ENCODE data around the gene USP12.
"Not testable (repeated sequence)": the region's sequence is repeated elsewhere in the genome, so short reads cannot be mapped to it uniquely, and the experiment has no call there.

Gene USP12

DNA sequence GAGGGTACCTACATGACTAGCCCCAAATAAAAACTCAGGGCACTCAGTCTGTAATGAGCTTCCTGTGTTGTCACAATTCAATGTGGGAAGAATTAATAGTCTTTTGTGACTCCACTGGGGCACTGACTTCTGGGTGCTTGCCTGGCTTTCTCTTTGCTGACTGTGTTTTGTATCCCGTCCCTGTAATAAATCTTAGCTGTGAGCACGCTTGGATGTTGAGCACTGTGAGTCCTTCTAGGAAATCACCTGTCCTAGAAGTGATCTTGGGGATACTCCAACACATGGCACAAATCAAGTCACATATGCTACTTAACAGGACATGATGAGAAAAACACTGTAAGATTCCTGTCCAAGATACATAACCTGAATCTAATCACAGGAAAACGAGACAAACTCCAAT lies 83.0 kb downstream of the USP12 start:
- no peak for FAIRE-seq

GRCh38 chr13:27086599-27087265 lies 84.9 kb downstream of the USP12 start:
- DNase-seq (ENCODE audit: extremely low spot score, insufficient read length, low read depth) (no peak), FAIRE-seq (no peak)

More for the DNA sequence above, 83.0 kb downstream of the USP12 start:
- no peak for DNase-seq (ENCODE audit: extremely low spot score, insufficient read length, low read depth)

DNA sequence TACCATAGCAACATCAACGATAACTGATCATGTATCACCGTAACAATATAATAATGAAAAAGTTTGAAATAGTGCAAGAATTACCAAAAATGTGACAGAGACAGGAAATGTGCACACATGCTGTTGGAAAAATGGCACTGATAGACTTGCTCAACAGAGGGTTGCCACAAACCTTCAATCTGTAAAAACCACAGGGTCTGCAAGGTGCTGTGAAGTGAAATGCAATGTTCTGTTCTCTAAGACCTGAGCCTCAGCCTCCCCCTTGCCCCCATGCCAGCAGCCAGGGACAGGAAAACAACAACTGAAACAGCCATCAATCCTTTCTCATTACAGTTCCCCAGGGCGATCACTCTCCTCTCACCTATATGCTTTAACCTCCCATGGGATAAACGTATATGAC lies 88.4 kb downstream of the USP12 start:
- no peak for DNase-seq (ENCODE audit: extremely low spot score, insufficient read length, low read depth)
- no peak for FAIRE-seq

DNA sequence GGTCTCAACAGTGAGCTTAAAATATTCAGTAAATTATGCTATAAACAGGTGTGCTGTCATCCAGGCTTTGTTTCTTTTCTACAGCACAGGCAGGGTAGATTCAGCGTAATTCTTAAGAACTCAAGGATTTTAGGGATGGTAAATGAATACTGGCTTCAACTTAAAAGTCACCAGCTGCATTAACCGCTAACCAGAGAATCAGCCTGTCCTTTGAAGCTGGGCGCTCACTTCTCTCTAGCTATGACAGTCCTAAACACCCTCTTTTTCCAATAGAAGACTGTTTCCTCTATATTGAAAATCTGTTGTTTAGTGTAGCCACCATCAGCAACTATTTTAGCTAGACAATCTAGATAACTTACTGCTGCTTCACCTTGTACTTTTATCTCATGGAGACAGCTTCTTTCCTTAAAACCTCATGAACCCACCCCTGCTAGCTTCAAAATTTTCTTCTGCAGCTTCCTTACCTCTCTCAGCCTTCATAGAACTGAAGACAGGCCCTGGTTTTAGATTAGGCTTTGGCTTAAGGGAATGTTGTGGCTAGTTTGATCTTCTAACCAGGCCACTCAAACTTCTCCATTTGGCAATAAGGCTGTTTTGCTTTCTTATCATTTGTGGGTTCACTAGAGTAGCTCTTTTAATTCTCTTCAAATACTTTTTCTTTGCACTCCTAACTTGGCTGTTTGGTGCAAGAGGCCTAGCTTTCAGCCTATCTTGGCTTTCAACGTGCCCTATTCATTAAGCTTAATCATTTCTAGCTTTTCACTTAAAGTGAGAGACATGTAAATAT lies 89.5 kb downstream of the USP12 start:
- DNase-seq (ENCODE audit: extremely low spot score, insufficient read length, low read depth) = no peak
- FAIRE-seq = no peak

DNA sequence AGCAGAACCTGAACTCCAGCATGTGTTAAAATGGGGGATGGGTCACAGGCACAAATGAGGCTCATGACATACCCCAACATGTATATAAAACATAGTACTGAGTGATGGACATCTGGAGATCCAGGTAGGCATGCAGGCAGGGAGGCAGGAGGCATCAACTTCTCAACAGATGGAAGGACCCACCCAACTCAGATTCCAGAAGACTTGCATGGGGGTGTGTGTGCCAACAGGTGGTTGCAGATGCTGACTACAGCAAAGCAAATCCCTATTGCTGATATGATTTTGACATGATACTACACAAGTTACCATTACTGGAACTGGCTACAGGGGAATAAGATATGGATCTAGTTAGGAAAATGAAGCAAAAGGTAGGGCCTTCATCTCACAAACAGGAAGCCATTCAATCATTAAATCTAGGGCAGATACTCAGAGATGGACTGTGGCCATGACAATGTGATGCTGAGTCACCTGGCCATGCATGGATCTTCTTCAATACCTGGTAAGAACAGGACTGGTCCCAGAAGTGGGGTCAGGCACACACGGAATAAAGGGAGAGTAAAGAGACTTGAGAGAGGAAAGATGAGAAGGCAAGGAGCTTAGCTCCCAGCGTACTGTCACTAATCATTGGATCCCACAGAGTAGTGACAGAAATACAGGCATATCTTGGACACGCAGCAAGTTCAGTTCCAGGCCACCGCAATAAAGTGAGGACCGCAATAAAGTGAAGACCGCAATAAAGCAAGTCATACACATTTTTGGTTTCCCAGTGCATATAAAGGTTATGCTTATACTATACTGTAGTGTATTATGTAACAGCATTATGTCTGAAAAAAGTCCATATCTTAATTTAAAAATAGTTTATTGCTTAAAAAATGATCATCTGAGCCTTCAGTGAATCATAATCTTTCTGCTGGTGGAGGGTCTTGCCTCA lies 91.3 kb downstream of the USP12 start:
- DNase-seq (ENCODE audit: extremely low spot score, insufficient read length, low read depth) = no peak
- FAIRE-seq = no peak

- peak; percentile 5 for FAIRE-seq
- no peak for DNase-seq (ENCODE audit: extremely low spot score, insufficient read length, low read depth)
Measured at GRCh38 chr13:27079421-27079958, 92.1 kb downstream of the USP12 start.

GRCh38 chr13:27077451-27077850 lies 94.2 kb downstream of the USP12 start:
- DNase-seq (ENCODE audit: extremely low spot score, insufficient read length, low read depth) (no peak), FAIRE-seq (no peak)

DNA sequence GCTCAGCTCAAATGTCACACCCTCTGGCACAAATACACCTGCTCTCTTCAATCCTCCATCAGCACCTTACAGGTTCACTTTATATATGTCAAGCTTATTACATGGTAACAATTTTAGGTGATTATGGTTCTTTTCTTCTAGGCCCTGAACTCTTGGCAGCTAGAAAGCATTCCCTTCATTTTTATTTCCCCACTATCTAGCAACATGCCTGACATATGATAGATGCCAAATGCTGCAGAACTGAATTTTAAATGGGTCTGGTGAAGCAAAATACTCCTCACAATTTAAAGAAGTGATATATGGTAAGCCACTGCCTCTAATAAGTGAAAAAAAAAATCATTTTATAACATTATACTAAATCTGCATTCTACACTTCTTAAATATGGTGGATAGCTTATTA lies 95.2 kb downstream of the USP12 start:
- FAIRE-seq (no peak), DNase-seq (ENCODE audit: extremely low spot score, insufficient read length, low read depth) (no peak)

GRCh38 chr13:27073186-27073585 lies 98.4 kb downstream of the USP12 start:
- FAIRE-seq (no peak), DNase-seq (ENCODE audit: extremely low spot score, insufficient read length, low read depth) (no peak)

DNA sequence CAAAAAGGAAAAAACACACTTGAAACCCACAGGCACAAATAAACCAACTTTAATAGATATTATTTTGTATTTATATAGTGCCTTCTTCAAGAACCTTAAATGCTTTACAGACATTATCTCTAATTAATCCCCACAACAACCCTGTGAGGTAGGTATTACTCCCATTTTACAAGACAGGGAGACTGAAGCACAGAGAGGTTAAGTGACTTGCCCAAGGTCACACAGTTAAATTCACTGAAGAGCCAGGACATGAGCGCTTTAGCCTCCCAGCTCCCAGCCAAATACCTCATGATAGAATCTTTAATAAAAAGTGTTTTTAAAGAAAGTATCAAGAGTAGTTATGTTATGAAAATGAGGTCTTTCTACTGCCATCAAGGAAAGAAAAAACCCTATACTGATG lies 105.5 kb downstream of the USP12 start:
- not testable (repeated sequence) for FAIRE-seq; DNase-seq (ENCODE audit: extremely low spot score, insufficient read length, low read depth)

- no peak for DNase-seq (ENCODE audit: extremely low spot score, insufficient read length, low read depth)
- no peak for FAIRE-seq
Measured at GRCh38 chr13:27065582-27065981, 106.0 kb downstream of the USP12 start.

DNA sequence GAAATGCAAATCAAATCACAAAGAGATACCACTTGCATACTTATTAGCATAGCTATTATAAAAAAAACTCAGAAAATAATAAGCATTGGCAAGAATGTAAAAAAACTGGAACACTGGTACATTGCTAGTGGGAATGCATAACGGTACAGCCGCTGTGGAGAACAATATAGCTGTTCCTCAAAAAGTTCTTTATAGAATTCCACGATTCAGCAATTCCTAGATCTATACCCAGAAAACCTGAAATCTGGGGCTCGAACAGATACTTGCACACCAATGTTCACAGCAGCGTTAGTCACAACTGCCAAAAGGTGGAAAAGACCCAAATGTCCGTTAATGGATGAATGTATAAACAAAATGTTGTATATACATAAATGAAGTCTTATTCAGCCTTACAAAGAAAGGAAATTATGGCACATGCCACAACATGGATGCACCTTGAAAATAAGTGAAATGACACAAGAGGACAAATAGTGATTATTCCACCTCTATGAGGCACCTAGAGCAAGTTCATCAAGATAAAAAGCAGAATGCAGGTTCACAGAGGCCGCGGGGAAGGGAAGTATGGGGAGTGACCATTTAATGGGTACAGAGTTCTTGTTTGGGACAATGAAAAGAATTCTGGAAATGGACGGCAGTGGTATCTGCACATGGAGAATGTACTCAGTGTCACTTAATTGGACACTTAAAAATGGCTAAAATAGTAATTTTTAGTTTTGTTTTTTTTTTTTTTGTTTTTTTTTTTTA lies 107.2 kb downstream of the USP12 start:
- no peak for DNase-seq (ENCODE audit: extremely low spot score, insufficient read length, low read depth)
- no peak for FAIRE-seq

DNA sequence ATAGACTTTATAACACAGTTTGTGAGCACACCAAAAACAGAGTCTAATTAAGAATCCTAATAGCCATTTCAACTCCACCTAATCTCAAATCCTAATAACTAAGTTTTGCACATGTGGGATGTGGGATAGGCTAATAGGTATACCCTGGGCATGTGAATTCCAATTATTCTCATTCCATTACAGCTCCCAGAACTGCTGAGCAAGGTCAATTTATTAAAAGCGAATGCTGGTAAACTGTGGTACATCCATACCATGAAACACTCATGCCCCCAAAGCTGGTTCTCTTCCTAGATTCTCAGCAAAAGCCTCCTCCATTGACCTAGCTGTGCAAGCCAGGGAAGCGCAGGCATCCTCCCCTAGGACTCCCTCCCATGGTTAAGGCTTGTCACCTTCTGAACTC lies 113.8 kb downstream of the USP12 start:
- no peak for DNase-seq (ENCODE audit: extremely low spot score, insufficient read length, low read depth)

DNA sequence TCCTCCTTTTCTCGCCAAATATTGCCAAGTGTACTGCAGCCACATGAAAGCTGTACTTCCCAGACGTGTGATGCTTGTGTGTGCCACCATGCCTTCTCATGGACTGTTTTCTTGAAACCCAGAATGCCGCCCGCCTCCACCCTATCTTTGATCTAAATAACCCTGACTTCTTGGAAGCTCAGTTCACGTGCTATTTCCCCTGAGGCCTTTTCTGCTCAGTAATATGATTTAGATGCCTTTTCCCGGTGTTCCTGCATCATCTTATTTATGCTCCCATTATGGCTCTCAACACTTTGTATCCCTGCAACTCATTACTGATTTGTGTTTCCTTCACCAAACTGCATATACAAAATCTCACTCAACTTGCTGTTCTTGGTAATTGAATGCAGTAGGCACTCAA lies 116.1 kb downstream of the USP12 start:
- DNase-seq (ENCODE audit: extremely low spot score, insufficient read length, low read depth) = no peak
- no peak for FAIRE-seq

More for the DNA sequence above, 113.8 kb downstream of the USP12 start:
- FAIRE-seq = no peak

GRCh38 chr13:27054760-27055159 lies 116.9 kb downstream of the USP12 start:
- no peak for FAIRE-seq
- no peak for DNase-seq (ENCODE audit: extremely low spot score, insufficient read length, low read depth)

DNA sequence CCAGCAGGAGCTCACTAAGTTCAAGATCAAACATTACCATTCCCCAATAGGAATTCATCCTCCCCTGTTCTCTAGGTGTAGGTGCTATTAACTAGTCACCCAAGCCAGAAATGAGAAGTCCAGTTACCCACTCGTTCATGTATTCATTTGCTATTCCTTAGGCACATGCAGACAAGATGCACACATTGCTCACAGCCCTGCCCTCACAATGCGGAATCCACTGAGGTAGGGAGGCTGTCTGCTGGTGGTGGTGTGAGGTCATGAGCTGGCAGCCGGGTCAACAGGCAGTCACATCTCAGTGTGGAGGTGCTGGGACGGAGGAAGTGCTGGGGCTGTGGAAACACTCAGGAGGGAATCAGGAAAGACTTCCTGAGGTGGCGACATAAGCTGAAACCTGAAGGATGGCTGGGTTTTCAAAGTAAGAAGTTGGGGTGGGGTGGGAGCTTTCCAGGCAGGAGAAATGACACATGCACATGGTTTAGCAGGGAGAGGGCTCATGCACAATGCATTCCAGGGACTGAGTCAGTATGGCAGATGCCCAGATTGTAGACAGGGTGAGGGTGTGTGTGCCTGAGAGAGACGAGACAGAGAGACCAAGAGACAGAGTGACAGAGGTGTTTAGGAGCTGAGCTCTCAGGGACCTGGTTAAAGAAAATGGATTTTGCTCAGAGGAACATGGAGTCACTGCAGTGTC lies 117.6 kb downstream of the USP12 start:
- DNase-seq (ENCODE audit: extremely low spot score, insufficient read length, low read depth) = no peak
- no peak for FAIRE-seq

GRCh38 chr13:27053210-27053884 lies 118.3 kb downstream of the USP12 start:
- DNase-seq (ENCODE audit: extremely low spot score, insufficient read length, low read depth) = no peak

DNA sequence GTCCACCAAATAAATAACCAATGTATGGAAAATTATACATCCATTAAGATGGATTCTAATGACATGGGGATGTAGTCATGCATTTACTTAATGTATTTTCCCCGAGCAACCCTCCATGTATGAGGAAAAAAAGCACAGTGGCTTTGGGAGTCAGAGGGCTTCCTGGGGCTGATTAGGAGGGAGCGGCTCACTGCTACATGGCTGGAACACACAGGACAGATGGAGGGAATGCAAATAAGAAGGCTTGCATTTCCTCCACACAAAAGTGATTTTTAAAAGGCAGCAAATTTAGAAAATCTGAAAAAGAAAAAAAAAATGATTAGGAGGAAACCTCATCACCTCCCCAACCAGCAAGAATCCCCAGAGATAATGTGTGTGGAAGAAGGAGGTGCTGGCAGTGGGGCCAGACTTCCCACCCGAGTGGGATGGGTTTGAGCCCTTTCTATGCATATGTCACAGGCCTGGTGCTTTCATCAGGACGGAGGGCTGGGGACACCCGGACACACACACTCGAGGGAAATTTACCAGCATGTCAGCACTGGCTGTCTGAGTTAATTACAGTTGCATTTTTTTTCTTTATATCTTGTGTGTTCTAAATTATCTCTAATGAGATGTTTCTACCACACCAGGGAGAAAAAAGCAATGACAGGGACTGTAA lies 118.9 kb downstream of the USP12 start:
- no peak for DNase-seq (ENCODE audit: extremely low spot score, insufficient read length, low read depth)
- no peak for FAIRE-seq

More at GRCh38 chr13:27053210-27053884, 118.3 kb downstream of the USP12 start:
- no peak for FAIRE-seq

Data from GM18507 (cell line).